Neuronal stem cell (in vitro differentiated cells): ENCODE measurements around the gene ESD.
"Not testable (repeated sequence)": the region's sequence is repeated elsewhere in the genome, so short reads cannot be mapped to it uniquely, and the experiment has no call there.

Source experiments
- DNase-seq: peaks from one replicate; pipeline ENCODE4 v3.0.0-alpha.2; 2013; ENCODE audit warnings: low spot score
- H2AFZ ChIP-seq: one replicate; pipeline ENCODE4 v1.6.1; 2013; ENCODE audit warnings: mild to moderate bottlenecking, low read length, inconsistent platforms
- H2AK5ac ChIP-seq: 2 replicates; pipeline ENCODE4 v1.6.1; 2013; ENCODE audit warnings: low read depth, mild to moderate bottlenecking, inconsistent platforms, low read length, moderate library complexity, mixed read lengths
- H2BK120ac ChIP-seq: 2 replicates; pipeline ENCODE4 v1.6.1; 2013; ENCODE audit warnings: low read depth, mild to moderate bottlenecking, inconsistent platforms, low read length, moderate library complexity, mixed read lengths
- H2BK12ac ChIP-seq: one replicate; pipeline ENCODE4 v1.6.1; 2013; ENCODE audit warnings: low read length, inconsistent platforms
- H2BK15ac ChIP-seq: 2 replicates; pipeline ENCODE4 v1.6.1; 2013; ENCODE audit warnings: mild to moderate bottlenecking, low read length, inconsistent platforms, mixed read lengths
- H2BK5ac ChIP-seq: one replicate; pipeline ENCODE4 v1.6.1; 2013; ENCODE audit warnings: inconsistent platforms, mild to moderate bottlenecking, low read length, moderate library complexity
- H3K14ac ChIP-seq: one replicate; pipeline ENCODE4 v1.6.1; 2013; ENCODE audit warnings: low read length, inconsistent platforms
- H3K18ac ChIP-seq: 2 replicates; pipeline ENCODE4 v1.6.1; 2013; ENCODE audit warnings: low read length, inconsistent platforms
- H3K23ac ChIP-seq: 2 replicates; pipeline ENCODE4 v1.6.1; 2013; ENCODE audit warnings: low read depth, mild to moderate bottlenecking, mixed read lengths, low read length, inconsistent platforms; ENCODE audit not compliant: poor library complexity
- H3K27ac ChIP-seq: replicated peaks from 3 replicates; pipeline ENCODE4 v1.5.1; 2013; ENCODE audit warnings: low read length, inconsistent platforms
- H3K27me3 ChIP-seq, 3 experiments: 2 replicates each; pipeline ENCODE4 v1.6.1; 2013; ENCODE audit warnings: low read length in 3 of 3, mild to moderate bottlenecking in 2 of 3, inconsistent platforms in 1 of 3, low read depth in 1 of 3, mixed read lengths in 1 of 3, moderate library complexity in 1 of 3; ENCODE audit not compliant: control insufficient read depth in 3 of 3, insufficient read depth in 3 of 3
- H3K36me3 ChIP-seq, 2 donors: replicated peaks in 1 of 2; 2 replicates each; pipeline ENCODE4 v1.6.1; 2013; ENCODE audit warnings: low read length in 2 of 2; ENCODE audit not compliant: control insufficient read depth in 2 of 2, insufficient read depth in 2 of 2
- H3K4ac ChIP-seq: 2 replicates; pipeline ENCODE4 v1.6.1; 2013; ENCODE audit warnings: inconsistent platforms, mild to moderate bottlenecking, low read length, moderate library complexity
- H3K4me1 ChIP-seq, 2 donors: 1 replicate in 1 of 2; 2 replicates in 1 of 2; pipeline ENCODE4 v1.6.1; 2013; ENCODE audit warnings: low read length in 2 of 2, low read depth in 1 of 2; ENCODE audit not compliant: control insufficient read depth in 2 of 2, insufficient read depth in 1 of 2
- H3K4me2 ChIP-seq: one replicate; pipeline ENCODE4 v1.6.1; 2013; ENCODE audit warnings: mild to moderate bottlenecking, low read length, inconsistent platforms; ENCODE audit not compliant: insufficient read depth, poor library complexity, severe bottlenecking
- H3K4me3 ChIP-seq, 2 donors: 2 replicates each; pipeline ENCODE4 v1.5.1; 2013; ENCODE audit warnings: low read length in 2 of 2, mild to moderate bottlenecking in 2 of 2, inconsistent platforms in 1 of 2, moderate library complexity in 1 of 2
- H3K79me1 ChIP-seq: one replicate; pipeline ENCODE4 v1.6.1; 2013; ENCODE audit warnings: low read depth, mild to moderate bottlenecking, inconsistent platforms, low read length, moderate library complexity
- H3K9ac ChIP-seq: one replicate; pipeline ENCODE4 v1.6.1; 2013; ENCODE audit warnings: mild to moderate bottlenecking, low read depth, low read length, inconsistent platforms; ENCODE audit not compliant: poor library complexity
- H3K9me3 ChIP-seq, 2 donors: replicated peaks in 1 of 2; 2 replicates each; pipeline versions ENCODE3 to v1.6.1; 2013; ENCODE audit warnings: low read length in 2 of 2, mild to moderate bottlenecking in 2 of 2, inconsistent platforms in 1 of 2, low read depth in 1 of 2, mixed read lengths in 1 of 2, moderate library complexity in 1 of 2; ENCODE audit not compliant: control insufficient read depth in 2 of 2, insufficient read depth in 1 of 2
- H4K8ac ChIP-seq: one replicate; pipeline ENCODE4 v1.6.1; 2013; ENCODE audit warnings: low read depth, mild to moderate bottlenecking, inconsistent platforms, low read length, moderate library complexity
- H4K91ac ChIP-seq: one replicate; pipeline ENCODE4 v1.6.1; 2013; ENCODE audit warnings: low read length, low read depth, mild to moderate bottlenecking, inconsistent platforms; ENCODE audit not compliant: poor library complexity
- WGBS, 2 donors: extraction: QIAGEN DNeasy Blood & Tissue Kit; methylation state at CpG; one replicate each; pipeline ENCODE4 v1.1.7; 2013; ENCODE audit warnings: missing lambda C conversion rate in 2 of 2, mixed read lengths in 1 of 2; ENCODE audit not compliant: insufficient read length in 2 of 2, insufficient replicate concordance in 1 of 2; ENCODE audit errors: extremely low coverage in 2 of 2; 5-methylcytosine and 5-hydroxymethylcytosine counted together

The ESD gene

DNA sequence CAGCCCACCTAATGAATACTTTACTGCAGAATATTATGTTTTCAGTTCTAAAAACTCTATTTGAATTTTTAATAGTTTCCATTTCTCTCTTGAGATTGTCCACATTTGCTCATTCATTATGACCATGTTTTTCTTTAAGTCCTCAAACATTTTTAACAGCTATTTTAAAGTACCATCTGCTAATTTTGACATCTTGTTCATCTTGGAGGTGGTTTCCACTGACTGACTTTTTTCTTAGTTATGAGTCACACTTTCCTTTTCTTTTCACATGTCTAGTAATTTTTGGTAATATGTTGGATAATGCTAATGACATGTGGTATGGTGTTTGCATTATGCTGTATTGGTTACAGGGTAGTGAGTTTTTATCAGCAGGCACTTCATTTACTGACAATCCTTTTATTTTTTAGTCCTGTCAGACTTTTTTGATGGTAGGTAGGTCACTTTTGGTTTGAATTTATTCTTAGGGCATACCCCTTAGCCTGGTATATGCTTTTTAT lies 15.4 kb upstream of the ESD start:
- H2BK5ac ChIP-seq = no peak overlapping the region
- H3K79me1 ChIP-seq = no peaks in the 10 kb centered on the region
- H3K27ac ChIP-seq = no peak overlapping the region

DNA sequence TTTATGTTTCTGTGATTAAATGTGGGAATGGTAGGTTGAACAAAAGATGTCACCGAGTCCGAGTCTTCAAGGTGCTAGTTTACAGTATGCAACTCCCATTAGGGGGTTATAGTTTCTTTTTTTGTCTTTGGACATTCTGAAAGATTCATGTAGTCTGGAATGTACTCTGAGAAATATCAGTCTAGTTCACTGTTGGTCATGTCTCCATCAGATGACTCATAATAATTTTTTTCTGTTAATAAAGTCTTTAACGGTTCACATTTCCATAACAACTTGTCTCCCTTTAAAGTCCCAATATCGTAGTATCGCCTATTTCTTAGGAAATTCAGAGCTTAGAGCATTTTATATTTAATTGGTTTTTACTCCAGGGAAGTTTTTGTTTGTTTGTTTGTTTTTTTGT lies 13.5 kb upstream of the ESD start:
- H2BK15ac ChIP-seq = no peak overlapping the region
- no peak overlapping the region for H3K4me2 ChIP-seq
- DNase-seq = no peak
- WGBS, 2 donors = no CpG with 5 or more reads among the region's 5 CpGs
- no peaks in the 10 kb centered on the region for H3K9me3 ChIP-seq
- no peak overlapping the region for H3K14ac ChIP-seq
- H4K91ac ChIP-seq = no peak overlapping the region
- no peaks in the 10 kb centered on the region for H3K4me1 ChIP-seq
- no peak overlapping the region for H3K9ac ChIP-seq
- no peak overlapping the region for H2AFZ ChIP-seq
- no peaks in the 10 kb centered on the region for H3K36me3 ChIP-seq
- H3K4me3 ChIP-seq = no peak overlapping the region
- no peaks in the 10 kb centered on the region for H3K79me1 ChIP-seq
- H3K18ac ChIP-seq = no peak overlapping the region
- H2BK12ac ChIP-seq = no peak overlapping the region
- no peak overlapping the region for H3K27ac ChIP-seq
- no peak overlapping the region for H2AK5ac ChIP-seq
- H4K8ac ChIP-seq = no peak overlapping the region
- H2BK5ac ChIP-seq = no peak overlapping the region
- H2BK120ac ChIP-seq = no peak overlapping the region
- no peak overlapping the region for H3K4ac ChIP-seq
- no peak overlapping the region for H3K23ac ChIP-seq
- H3K27me3 ChIP-seq = no peaks in the 10 kb centered on the region

More for the DNA sequence above, 15.4 kb upstream of the ESD start:
- H3K9me3 ChIP-seq = no peaks in the 10 kb centered on the region
- no peak overlapping the region for H2BK12ac ChIP-seq
- no peaks in the 10 kb centered on the region for H3K36me3 ChIP-seq
- DNase-seq = no peak
- H2AFZ ChIP-seq = no peak overlapping the region
- no peak overlapping the region for H3K23ac ChIP-seq
- no peak overlapping the region for H2BK120ac ChIP-seq
- no peak overlapping the region for H2AK5ac ChIP-seq
- no peak overlapping the region for H3K9ac ChIP-seq
- H3K4me2 ChIP-seq = no peak overlapping the region
- no peaks in the 10 kb centered on the region for H3K27me3 ChIP-seq
- peaks cover 0 to 4% of the 10 kb centered on the region in 2 donors for H3K4me1 ChIP-seq
- no peak overlapping the region for H4K8ac ChIP-seq
- H2BK15ac ChIP-seq = no peak overlapping the region
- H3K4ac ChIP-seq = no peak overlapping the region
- no peak overlapping the region for H3K18ac ChIP-seq
- H3K14ac ChIP-seq = no peak overlapping the region
- no peak overlapping the region for H4K91ac ChIP-seq
- no peak overlapping the region for H3K4me3 ChIP-seq

DNA sequence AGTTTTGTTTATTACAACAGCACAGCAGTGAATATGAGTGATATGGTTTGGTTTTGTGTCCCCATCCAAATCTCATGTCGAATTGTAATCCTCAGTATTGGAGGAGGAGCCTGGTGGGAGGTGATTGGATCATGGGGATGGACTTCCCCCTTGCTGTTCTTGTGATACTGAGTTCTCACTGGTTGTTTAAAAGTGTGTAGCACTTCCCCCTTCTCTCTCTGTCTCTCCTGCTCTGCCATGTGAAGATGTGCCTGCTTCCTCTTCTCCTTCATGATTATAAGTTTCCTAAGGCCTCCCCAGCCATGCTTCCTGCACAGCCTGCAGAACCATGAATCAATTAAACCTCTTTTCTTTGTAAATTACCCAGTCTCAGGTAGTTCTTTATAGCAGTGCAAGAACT lies 8.0 kb upstream of the ESD start:
- not testable (repeated sequence) for H3K4me1 ChIP-seq, H3K14ac ChIP-seq, H4K91ac ChIP-seq, H2AK5ac ChIP-seq, H3K4me2 ChIP-seq, H3K18ac ChIP-seq, H4K8ac ChIP-seq, H3K4ac ChIP-seq, H3K4me3 ChIP-seq, H2BK5ac ChIP-seq, H2BK15ac ChIP-seq, H2BK12ac ChIP-seq, H2AFZ ChIP-seq, DNase-seq, H3K9me3 ChIP-seq, H3K27ac ChIP-seq, H3K79me1 ChIP-seq, H3K36me3 ChIP-seq, H3K23ac ChIP-seq, H2BK120ac ChIP-seq, H3K9ac ChIP-seq
- H3K27me3 ChIP-seq = peaks cover 0 to 16% (median 0%) of the 10 kb centered on the region in 3 experiments
- no CpG with 5 or more reads among the region's 1 CpG for WGBS, 2 donors

DNA sequence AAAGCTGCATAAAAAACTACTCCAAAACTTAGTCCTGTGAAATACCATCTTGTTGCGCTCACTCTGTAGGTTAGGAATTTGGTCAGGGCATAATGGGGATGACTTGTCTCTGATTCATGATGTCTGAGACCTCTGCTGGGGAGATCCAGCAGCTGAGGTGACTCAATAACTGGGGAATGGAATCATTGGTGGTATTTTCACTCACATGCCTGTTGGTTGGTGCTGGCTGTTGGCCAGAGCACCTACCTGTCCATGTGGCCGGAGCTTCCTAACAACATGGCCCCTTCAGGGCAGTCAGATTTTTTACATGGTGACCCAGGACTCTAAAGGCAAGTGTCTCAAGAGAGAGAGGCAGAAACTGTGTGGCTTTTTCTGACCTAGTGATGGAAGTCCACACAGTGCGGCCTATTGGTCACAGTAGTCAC lies 7.4 kb upstream of the ESD start:
- Histone ChIP-seq H3K4me2 (no peak overlapping the region), H3K14ac (no peak overlapping the region), H3K18ac (no peak overlapping the region), H2BK5ac (no peak overlapping the region), H2BK15ac (no peak overlapping the region), H3K4ac (no peak overlapping the region), H3K4me1 (no peaks in the 10 kb centered on the region), H2AFZ (no peak overlapping the region), H3K9ac (no peak overlapping the region), H2BK12ac (no peak overlapping the region), H2AK5ac (no peak overlapping the region), H3K27ac (no peak overlapping the region), H3K9me3 (no peaks in the 10 kb centered on the region), H3K79me1 (no peaks in the 10 kb centered on the region), H3K27me3 (peaks cover 0 to 16% (median 0%) of the 10 kb centered on the region in 3 experiments), H4K91ac (no peak overlapping the region), H4K8ac (no peak overlapping the region), H3K4me3 (no peak overlapping the region), H3K23ac (no peak overlapping the region), H2BK120ac (no peak overlapping the region), H3K36me3 (no peaks in the 10 kb centered on the region)
- no CpG with 5 or more reads among the region's 3 CpGs for WGBS, 2 donors
- DNase-seq = no peak
